PFSK-1 (cell line): ENCODE results near the gene TAMM41.

ENCODE experiments used
- POLR2AphosphoS5 ChIP-seq: IDR thresholded peaks from 2 replicates; pipeline ENCODE4 v1.6.1; 2012; ENCODE audit warnings: low read depth, mild to moderate bottlenecking, control low read depth, low read length, moderate library complexity
- REST ChIP-seq, 2 experiments: IDR thresholded peaks; 2 replicates each; pipeline versions ENCODE4 v1.6.1 to v1.8.0; 2011 to 2012; ENCODE audit warnings: low read depth in 2 of 2, low read length in 2 of 2, control low read depth in 1 of 2, inconsistent platforms in 1 of 2, mild to moderate bottlenecking in 1 of 2, moderate library complexity in 1 of 2; ENCODE audit not compliant: insufficient read depth in 1 of 2
- SIN3A ChIP-seq: IDR thresholded peaks from 2 replicates; pipeline ENCODE4 v1.6.1; 2012; ENCODE audit warnings: mild to moderate bottlenecking, low read length, moderate library complexity, borderline replicate concordance; ENCODE audit not compliant: insufficient read depth
- TAF1 ChIP-seq: IDR thresholded peaks from 2 replicates; pipeline ENCODE4 v1.6.1; 2012; ENCODE audit warnings: low read length, control low read depth, borderline replicate concordance; ENCODE audit not compliant: insufficient read depth

GRCh38 chr3:11815111-11815510, 31.6 kb downstream of the TAMM41 start:
- TF ChIP-seq REST (IDR thresholded peaks at IDR 0.05; ENCODE audit: insufficient read depth in 1 of 2, low read depth in 2 of 2, low read length in 2 of 2) (no peak), POLR2AphosphoS5 (no peak), SIN3A (no peak), TAF1 (no peak)
